ENCODE results near the gene AKR1D1. TPM values are rescaled to one million over a fixed set of nuclear protein-coding genes. Genes with fewer than 3 reads are reported as not detected.

AKR1D1 gene
- polyA plus RNA-seq, 1 donor from 2014 or later: not detected

GRCh38 chr7:138032186-138032585 is 44.1 kb upstream of the AKR1D1 start:
- Histone ChIP-seq H3K9ac (ENCODE audit: low read length) (no peak overlapping the region), H3K4me2 (ENCODE audit: low read length) (no peak overlapping the region), H3K9me2 (ENCODE audit: insufficient read depth, low read length) (no peaks in the 10 kb centered on the region), H3K36me3 (ENCODE audit: insufficient read depth, low read length) (no peaks in the 10 kb centered on the region), H3K4me3 (ENCODE audit: low read length) (no peak overlapping the region), H3K27ac (ENCODE audit: low read length) (no peak overlapping the region), H2AFZ (ENCODE audit: low read depth, low read length) (no peak overlapping the region), H4K20me1 (ENCODE audit: insufficient read depth) (no peaks in the 10 kb centered on the region), H3K27me3 (ENCODE audit: insufficient read depth, low read depth, low read length) (no peaks in the 10 kb centered on the region), H3F3A (ENCODE audit: insufficient read depth, low read length, poor library complexity, severe bottlenecking) (no peaks in the 10 kb centered on the region), H3K9me3 (ENCODE audit: low read length) (no peaks in the 10 kb centered on the region), H3K79me2 (replicated peaks; ENCODE audit: insufficient read depth, low read length) (no peaks in the 10 kb centered on the region)
- no peak for TF ChIP-seq TAF1 (IDR thresholded peaks at IDR 0.05; ENCODE audit: low read depth)
- TF ChIP-seq CTCF (IDR thresholded peaks at IDR 0.05; ENCODE audit: poor library complexity, severe bottlenecking): no peak
- TF ChIP-seq POLR2AphosphoS5 (IDR thresholded peaks at IDR 0.05): no peak
- TF ChIP-seq EZH2 (IDR thresholded peaks at IDR 0.05; ENCODE audit: borderline replicate concordance, insufficient read depth, low read length, poor library complexity, severe bottlenecking): no peak
- TF ChIP-seq, protein P1, sequence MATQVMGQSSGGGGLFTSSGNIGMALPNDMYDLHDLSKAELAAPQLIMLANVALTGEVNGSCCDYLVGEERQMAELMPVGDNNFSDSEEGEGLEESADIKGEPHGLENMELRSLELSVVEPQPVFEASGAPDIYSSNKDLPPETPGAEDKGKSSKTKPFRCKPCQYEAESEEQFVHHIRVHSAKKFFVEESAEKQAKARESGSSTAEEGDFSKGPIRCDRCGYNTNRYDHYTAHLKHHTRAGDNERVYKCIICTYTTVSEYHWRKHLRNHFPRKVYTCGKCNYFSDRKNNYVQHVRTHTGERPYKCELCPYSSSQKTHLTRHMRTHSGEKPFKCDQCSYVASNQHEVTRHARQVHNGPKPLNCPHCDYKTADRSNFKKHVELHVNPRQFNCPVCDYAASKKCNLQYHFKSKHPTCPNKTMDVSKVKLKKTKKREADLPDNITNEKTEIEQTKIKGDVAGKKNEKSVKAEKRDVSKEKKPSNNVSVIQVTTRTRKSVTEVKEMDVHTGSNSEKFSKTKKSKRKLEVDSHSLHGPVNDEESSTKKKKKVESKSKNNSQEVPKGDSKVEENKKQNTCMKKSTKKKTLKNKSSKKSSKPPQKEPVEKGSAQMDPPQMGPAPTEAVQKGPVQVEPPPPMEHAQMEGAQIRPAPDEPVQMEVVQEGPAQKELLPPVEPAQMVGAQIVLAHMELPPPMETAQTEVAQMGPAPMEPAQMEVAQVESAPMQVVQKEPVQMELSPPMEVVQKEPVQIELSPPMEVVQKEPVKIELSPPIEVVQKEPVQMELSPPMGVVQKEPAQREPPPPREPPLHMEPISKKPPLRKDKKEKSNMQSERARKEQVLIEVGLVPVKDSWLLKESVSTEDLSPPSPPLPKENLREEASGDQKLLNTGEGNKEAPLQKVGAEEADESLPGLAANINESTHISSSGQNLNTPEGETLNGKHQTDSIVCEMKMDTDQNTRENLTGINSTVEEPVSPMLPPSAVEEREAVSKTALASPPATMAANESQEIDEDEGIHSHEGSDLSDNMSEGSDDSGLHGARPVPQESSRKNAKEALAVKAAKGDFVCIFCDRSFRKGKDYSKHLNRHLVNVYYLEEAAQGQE (IDR thresholded peaks at IDR 0.05; ENCODE audit: borderline replicate concordance): no peak
- no peak for TF ChIP-seq SMC3 (conservative IDR thresholded peaks at IDR 0.05; ENCODE audit: poor library complexity)
- no peak for TF ChIP-seq RAD21 (conservative IDR thresholded peaks at IDR 0.05)
- TF ChIP-seq EP300 (conservative IDR thresholded peaks at IDR 0.05; ENCODE audit: poor library complexity, severe bottlenecking): no peak
- no peak for TF ChIP-seq MXI1 (conservative IDR thresholded peaks at IDR 0.05; ENCODE audit: poor library complexity, severe bottlenecking)

DNA sequence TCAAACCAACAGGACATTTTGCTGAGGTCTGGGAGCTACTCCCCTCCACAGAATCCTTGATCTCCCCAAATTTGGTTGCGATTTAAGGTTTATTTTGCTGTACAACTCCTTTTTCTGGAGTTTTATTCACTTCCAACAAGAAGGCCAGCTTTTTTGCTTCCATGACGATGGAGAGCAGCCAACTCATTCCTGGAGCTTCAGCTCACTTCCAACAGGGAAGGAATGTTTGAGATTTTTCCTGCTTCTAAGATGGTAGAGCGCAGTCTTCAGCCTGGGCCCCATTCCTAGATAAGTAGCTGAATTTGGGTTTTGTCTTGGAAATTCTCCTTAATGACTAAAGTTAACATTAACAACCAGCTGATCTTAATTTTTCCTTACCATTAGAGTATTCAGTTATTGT is 43.5 kb upstream of the AKR1D1 start:
- H3K36me3 ChIP-seq (ENCODE audit: insufficient read depth, low read length): no peaks in the 10 kb centered on the region
- H4K20me1 ChIP-seq (ENCODE audit: insufficient read depth): no peaks in the 10 kb centered on the region
- no peak for TF ChIP-seq EZH2 (IDR thresholded peaks at IDR 0.05; ENCODE audit: borderline replicate concordance, insufficient read depth, low read length, poor library complexity, severe bottlenecking)
- TF ChIP-seq CTCF (IDR thresholded peaks at IDR 0.05; ENCODE audit: poor library complexity, severe bottlenecking): no peak
- no peak for TF ChIP-seq RAD21 (conservative IDR thresholded peaks at IDR 0.05)
- TF ChIP-seq, protein P1 (IDR thresholded peaks at IDR 0.05; ENCODE audit: borderline replicate concordance): no peak
- no peak overlapping the region for H2AFZ ChIP-seq (ENCODE audit: low read depth, low read length)
- H3K9me2 ChIP-seq (ENCODE audit: insufficient read depth, low read length): no peaks in the 10 kb centered on the region
- H3K79me2 ChIP-seq (replicated peaks; ENCODE audit: insufficient read depth, low read length): no peaks in the 10 kb centered on the region
- no peak overlapping the region for H3K4me2 ChIP-seq (ENCODE audit: low read length)
- H3K27me3 ChIP-seq (ENCODE audit: insufficient read depth, low read depth, low read length): no peaks in the 10 kb centered on the region
- H3K27ac ChIP-seq (ENCODE audit: low read length): no peak overlapping the region
- H3K4me3 ChIP-seq (ENCODE audit: low read length): no peak overlapping the region
- no peaks in the 10 kb centered on the region for H3F3A ChIP-seq (ENCODE audit: insufficient read depth, low read length, poor library complexity, severe bottlenecking)
- H3K9me3 ChIP-seq (ENCODE audit: low read length): no peaks in the 10 kb centered on the region
- no peak overlapping the region for H3K9ac ChIP-seq (ENCODE audit: low read length)
